Stimulated activated CD8-positive, alpha-beta memory T cell treated with anti-CD3 and anti-CD28 coated beads, Interleukin-7, amount 100 ng/mL, for 1 hour (primary cell): ENCODE results near the gene FAM53C.
"Not testable (repeated sequence)": the region's sequence is repeated elsewhere in the genome, so short reads cannot be mapped to it uniquely, and the experiment has no call there.

ENCODE experiments used
- DNase-seq, 2 donors: peaks; one replicate each; pipeline ENCODE4 v3.0.0-alpha.2; 2020; ENCODE audit warnings: low read depth in 2 of 2

Gene FAM53C

GRCh38 chr5:138351056-138351455, 13.0 kb downstream of the FAM53C start:
- no peak for DNase-seq

GRCh38 chr5:138351517-138351916, 13.5 kb downstream of the FAM53C start:
- no peak for DNase-seq

GRCh38 chr5:138352071-138352721, 14.1 kb downstream of the FAM53C start, which contains the start of gene KDM3B:
Gene KDM3B, plus strand, starts transcription at chr5:138352685. Its CDS starts 111 bp downstream, at chr5:138352796.
- peak; percentile 84 to 88 for DNase-seq

GRCh38 chr5:138352722-138353559, 14.9 kb downstream of the FAM53C start:
- peak; percentile 45 to 52 for DNase-seq

GRCh38 chr5:138353560-138354080, 15.6 kb downstream of the FAM53C start:
- DNase-seq = no peak

- DNase-seq = no peak
Measured at GRCh38 chr5:138354387-138354786, 16.3 kb downstream of the FAM53C start.

- DNase-seq = no peak
Measured at GRCh38 chr5:138354926-138355378, 16.9 kb downstream of the FAM53C start.

GRCh38 chr5:138359621-138360020, 21.6 kb downstream of the FAM53C start:
- DNase-seq = no peak

- no peak for DNase-seq
Measured at GRCh38 chr5:138360941-138361452, 22.9 kb downstream of the FAM53C start.

- no peak for DNase-seq
Measured at GRCh38 chr5:138364576-138364975, 26.5 kb downstream of the FAM53C start.

- DNase-seq = no peak
Measured at GRCh38 chr5:138366632-138367382, 28.7 kb downstream of the FAM53C start.

GRCh38 chr5:138369261-138369660, 31.2 kb downstream of the FAM53C start:
- no peak for DNase-seq

GRCh38 chr5:138369706-138370105, 31.6 kb downstream of the FAM53C start:
- no peak for DNase-seq

GRCh38 chr5:138370537-138370936, 32.5 kb downstream of the FAM53C start:
- no peak for DNase-seq

GRCh38 chr5:138371454-138371853, 33.4 kb downstream of the FAM53C start:
- DNase-seq = no peak

GRCh38 chr5:138372225-138372624, 34.2 kb downstream of the FAM53C start:
- no peak for DNase-seq

GRCh38 chr5:138372653-138373052, 34.6 kb downstream of the FAM53C start:
- DNase-seq = no peak

GRCh38 chr5:138382347-138382746, 44.3 kb downstream of the FAM53C start:
- no peak for DNase-seq

GRCh38 chr5:138385660-138386059, 47.6 kb downstream of the FAM53C start:
- DNase-seq = no peak

- DNase-seq = no peak
Measured at GRCh38 chr5:138386290-138386689, 48.2 kb downstream of the FAM53C start.

- no peak for DNase-seq
Measured at GRCh38 chr5:138389332-138389731, 51.3 kb downstream of the FAM53C start.

GRCh38 chr5:138389911-138390310, 51.8 kb downstream of the FAM53C start:
- not testable (repeated sequence) for DNase-seq
